ENCODE data around the gene CCSER1. TPM values are rescaled to one million over a fixed set of nuclear protein-coding genes. Genes with fewer than 3 reads are reported as not detected.

CCSER1 gene
- total RNA-seq, 1 experiment from 2014 or later, result 0.05 TPM

GRCh38 chr4:90112715-90113114, 14.5 kb upstream of the CCSER1 start:
- Histone ChIP-seq H3K36me3 (ENCODE audit: control insufficient read depth, insufficient read depth, low read length) (no peaks in the 10 kb centered on the region), H3K27ac (ENCODE audit: low read length) (no peak overlapping the region), H3K4me3 (ENCODE audit: low read depth in 2 of 2, low read length in 2 of 2) (no peak overlapping the region), H3K27me3 (ENCODE audit: control insufficient read depth, insufficient read depth, low read length) (no peaks in the 10 kb centered on the region), H3K9me3 (ENCODE audit: control insufficient read depth, insufficient read depth, low read depth, low read length) (no peaks in the 10 kb centered on the region), H3K4me1 (ENCODE audit: control insufficient read depth, insufficient read depth, low read length) (no peaks in the 10 kb centered on the region)
- ATAC-seq (no peak), DNase-seq (ENCODE audit: low read depth, low spot score) (no peak)
- TF ChIP-seq SIN3A (IDR thresholded peaks at IDR 0.05; ENCODE audit: borderline replicate concordance, insufficient read depth, low read depth, low read length) (no peak), REST (IDR thresholded peaks at IDR 0.05; ENCODE audit: insufficient read depth in 1 of 2, low read depth in 2 of 2, low read length in 1 of 2) (no peak), TCF7L2 (IDR thresholded peaks at IDR 0.05; ENCODE audit: low read depth, low read length) (no peak), POLR2AphosphoS5 (IDR thresholded peaks at IDR 0.05; ENCODE audit: low read depth, low read length) (no peak), CTCF (IDR thresholded peaks at IDR 0.05) (no peak)
- POLR2A ChIA-PET, result no interaction called here
- in situ Hi-C loops (cut with HindIII; ENCODE audit: low pct_unique_long_range_greater_than_20kb, low sequenced_read_pairs) (no loop called here), intact Hi-C loops (cut with micrococcal nuclease; ENCODE audit: unreplicated experiment) (no loop called here)
- CTCF ChIA-PET, result no interaction called here
- no TSS peak for BruUV-seq (replicated peaks)

GRCh38 chr4:90113881-90114457, 13.2 kb upstream of the CCSER1 start:
- POLR2A ChIA-PET, result no interaction called here
- intact Hi-C loops (cut with micrococcal nuclease; ENCODE audit: unreplicated experiment) (no loop called here), in situ Hi-C loops (cut with HindIII; ENCODE audit: low pct_unique_long_range_greater_than_20kb, low sequenced_read_pairs) (no loop called here)
- ATAC-seq (no peak), DNase-seq (ENCODE audit: low read depth, low spot score) (peak; percentile 7)
- no peak overlapping the region for H3K4me3 ChIP-seq (ENCODE audit: low read depth in 2 of 2, low read length in 2 of 2)
- no peak overlapping the region for H3K27ac ChIP-seq (ENCODE audit: low read length)
- H3K9me3 ChIP-seq (ENCODE audit: control insufficient read depth, insufficient read depth, low read depth, low read length), result no peaks in the 10 kb centered on the region
- TF ChIP-seq SIN3A (IDR thresholded peaks at IDR 0.05; ENCODE audit: borderline replicate concordance, insufficient read depth, low read depth, low read length) (no peak), CTCF (IDR thresholded peaks at IDR 0.05) (no peak), POLR2AphosphoS5 (IDR thresholded peaks at IDR 0.05; ENCODE audit: low read depth, low read length) (no peak), REST (IDR thresholded peaks at IDR 0.05; ENCODE audit: insufficient read depth in 1 of 2, low read depth in 2 of 2, low read length in 1 of 2) (no peak), TCF7L2 (IDR thresholded peaks at IDR 0.05; ENCODE audit: low read depth, low read length) (no peak)
- H3K36me3 ChIP-seq (ENCODE audit: control insufficient read depth, insufficient read depth, low read length), result no peaks in the 10 kb centered on the region
- CTCF ChIA-PET, result no interaction called here
- BruUV-seq (replicated peaks), result no TSS peak
- H3K4me1 ChIP-seq (ENCODE audit: control insufficient read depth, insufficient read depth, low read length), result no peaks in the 10 kb centered on the region
- no peaks in the 10 kb centered on the region for H3K27me3 ChIP-seq (ENCODE audit: control insufficient read depth, insufficient read depth, low read length)
